HG03060 (cell line): ENCODE results near the gene NUPR2.
"Not testable (repeated sequence)": the region's sequence is repeated elsewhere in the genome, so short reads cannot be mapped to it uniquely, and the experiment has no call there.

Source experiments
- ATAC-seq: cut with Tn5 transposase; IDR thresholded peaks from one replicate; pipeline ENCODE4 v1.9.1; 2021; ENCODE audit warnings: low read depth, moderate number of reproducible peaks; ENCODE audit not compliant: unreplicated experiment

NUPR2 gene, protein sequence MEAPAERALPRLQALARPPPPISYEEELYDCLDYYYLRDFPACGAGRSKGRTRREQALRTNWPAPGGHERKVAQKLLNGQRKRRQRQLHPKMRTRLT

DNA sequence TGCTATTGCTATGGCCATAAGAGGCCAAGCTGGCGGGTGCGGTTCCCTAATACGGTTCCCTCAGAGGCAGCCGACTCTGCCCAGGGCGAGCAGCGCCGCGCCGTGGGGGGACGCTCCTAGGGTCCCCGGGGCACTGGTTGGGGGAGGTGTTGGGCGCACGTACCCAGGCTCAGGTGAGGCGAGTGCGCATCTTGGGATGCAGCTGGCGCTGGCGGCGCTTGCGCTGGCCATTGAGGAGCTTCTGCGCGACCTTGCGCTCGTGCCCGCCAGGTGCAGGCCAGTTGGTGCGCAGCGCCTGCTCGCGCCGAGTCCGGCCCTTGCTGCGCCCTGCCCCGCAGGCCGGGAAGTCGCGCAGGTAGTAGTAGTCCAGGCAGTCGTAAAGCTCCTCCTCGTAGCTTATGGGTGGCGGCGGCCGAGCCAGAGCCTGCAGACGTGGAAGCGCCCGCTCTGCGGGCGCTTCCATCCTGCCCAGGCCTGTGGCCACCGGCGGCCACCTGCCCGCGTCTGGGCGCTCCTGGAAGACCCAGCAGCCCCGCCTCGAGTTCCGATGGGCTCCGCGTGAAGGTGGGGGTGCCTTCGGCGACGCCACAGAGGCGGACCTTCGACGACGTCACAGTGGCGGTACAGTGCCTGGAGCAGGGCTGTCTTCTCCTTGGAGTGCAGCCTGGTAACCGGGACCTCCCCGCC lies at the start of gene NUPR2:
Gene NUPR2, minus strand, starts transcription at position 566 of the 687 bp plus-strand sequence. Its CDS starts 103 bp downstream, at position 463.
- ATAC-seq, result no peak

DNA sequence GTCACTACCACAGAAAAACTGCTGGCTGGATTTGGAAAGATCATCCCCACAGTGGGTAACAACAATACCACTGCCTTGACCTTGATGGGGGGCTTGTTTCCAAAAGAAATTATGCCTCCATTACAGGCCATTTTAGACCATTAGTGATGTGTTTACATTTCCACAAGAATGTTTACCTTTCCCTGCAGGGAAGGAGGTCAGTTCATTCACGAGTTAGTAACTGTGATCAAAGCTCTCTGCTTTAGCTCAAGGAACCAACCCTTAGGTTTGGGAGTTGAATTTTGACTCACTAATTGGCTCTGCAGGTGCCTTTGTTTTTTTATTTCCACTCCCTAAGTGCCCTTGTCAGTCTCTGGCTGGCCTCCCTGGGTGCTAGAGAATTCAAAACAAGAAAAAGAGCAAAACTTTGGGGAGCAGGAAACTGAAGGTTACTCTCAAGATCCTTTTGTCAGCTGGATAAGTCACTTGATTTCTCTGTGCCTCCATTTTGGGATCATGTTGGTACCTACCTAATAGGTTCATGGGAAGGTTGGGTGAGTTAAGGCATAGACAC lies 41.1 kb upstream of the NUPR2 start:
- ATAC-seq, result no peak

DNA sequence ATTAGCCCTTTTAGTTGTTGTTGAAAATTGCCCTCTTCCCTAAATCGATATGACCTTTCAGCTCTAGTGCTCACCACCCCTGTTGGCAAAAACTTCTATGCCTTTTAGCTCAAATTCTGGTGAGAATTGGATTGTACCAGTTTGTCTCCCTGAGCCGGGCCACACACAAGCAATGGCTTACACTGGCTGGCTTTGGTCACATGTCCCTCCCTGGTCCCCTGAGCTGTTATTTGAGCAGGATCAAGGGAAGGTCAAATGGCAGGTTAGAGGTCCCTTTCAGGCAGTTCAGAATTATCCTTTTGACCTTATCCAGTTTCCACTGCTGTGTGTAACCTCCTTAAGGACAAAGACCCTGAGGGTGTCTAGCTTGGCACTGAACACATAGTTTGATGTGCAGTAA lies 14.8 kb upstream of the NUPR2 start:
- ATAC-seq, result not testable (repeated sequence)

DNA sequence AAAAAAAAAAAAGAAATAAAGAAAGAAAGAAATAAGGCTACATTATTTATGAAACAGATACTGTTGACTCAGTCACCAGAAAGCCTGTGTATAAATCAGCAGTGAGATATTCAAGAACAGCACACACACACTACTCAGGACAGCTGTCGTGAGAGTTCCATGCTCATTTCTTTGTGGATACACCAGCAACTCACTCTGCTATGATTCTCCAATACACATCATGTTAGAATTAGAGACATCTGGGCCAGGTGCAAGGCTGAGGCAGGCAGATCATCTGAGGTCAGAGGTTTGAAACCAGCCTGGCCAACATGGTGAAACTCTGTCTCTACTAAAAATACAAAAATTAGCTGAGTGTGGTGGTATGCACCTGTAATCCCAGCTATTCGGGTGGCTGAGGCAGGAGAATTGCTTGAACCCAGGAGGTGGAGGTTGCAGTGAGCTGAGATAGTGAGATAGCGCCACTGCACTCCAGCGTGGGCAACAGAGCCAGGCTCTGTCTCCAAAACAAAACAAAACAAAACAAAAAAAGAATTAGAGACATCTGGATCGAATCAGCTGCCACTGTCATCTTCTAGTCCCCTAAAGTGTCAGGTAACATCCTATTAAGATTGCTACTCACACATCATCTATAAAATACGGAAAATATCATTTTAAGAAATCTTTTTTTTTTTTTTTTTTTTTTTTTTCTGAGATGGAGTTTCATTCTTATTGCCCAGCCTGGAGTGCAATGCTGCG lies 11.2 kb upstream of the NUPR2 start:
- no peak for ATAC-seq

DNA sequence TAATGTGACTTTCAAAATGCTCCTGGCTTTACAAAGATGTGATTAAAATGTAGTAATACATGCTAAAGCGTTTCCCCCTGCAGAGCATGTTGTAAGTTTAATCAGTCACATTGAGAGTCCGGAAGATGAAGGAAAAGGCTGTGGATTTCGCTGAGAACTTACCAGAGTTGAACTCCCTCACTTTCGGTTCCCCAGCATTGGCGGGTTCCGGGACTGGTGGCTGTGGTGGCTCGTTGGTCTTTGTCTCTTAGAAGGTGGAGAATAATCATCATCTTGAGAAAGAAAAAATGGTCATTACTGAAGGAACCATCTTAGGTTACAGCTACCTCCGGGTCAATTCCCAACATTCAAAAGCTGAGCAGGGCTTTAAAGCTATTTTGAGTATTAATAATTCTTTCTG lies 9.6 kb upstream of the NUPR2 start:
- ATAC-seq, result no peak

DNA sequence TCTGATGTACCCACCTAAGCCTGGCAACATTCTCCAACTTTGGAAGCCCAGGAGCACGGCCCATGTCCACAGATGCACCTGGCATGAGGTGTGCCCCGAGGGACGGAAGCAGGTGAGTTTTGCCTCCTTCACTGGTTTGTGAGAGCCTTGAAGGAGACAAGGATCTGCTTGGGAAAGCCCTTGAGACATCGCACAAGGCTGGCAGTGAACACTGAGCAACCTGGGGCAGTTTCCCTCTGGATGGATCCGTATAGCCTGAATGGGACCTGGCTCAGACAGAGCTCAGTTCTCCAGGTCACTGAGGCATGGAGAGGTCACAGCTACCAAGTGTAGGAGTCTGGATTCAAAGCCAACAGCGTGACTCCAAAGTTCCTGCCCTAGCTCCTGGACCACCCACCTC lies 8.8 kb upstream of the NUPR2 start:
- no peak for ATAC-seq

DNA sequence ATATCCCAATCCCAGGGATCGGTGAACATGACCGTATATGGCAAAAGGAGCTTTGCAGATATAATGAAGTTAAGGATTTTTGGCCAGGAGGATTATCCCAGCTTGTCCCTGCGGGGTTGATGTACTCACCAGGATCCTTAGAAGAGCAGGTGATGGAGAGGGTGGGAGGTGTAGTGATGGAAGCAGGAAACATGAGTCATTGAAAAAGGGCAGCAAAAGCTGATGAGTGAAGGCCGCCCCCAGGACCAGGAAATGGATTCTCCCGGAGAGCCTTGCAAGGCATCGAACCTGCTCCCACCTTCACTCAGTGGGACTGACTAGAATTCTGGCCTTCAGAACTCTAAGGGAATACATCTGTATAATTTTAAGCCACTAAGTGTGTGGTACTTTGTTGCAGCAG lies 5.2 kb upstream of the NUPR2 start:
- no peak for ATAC-seq

DNA sequence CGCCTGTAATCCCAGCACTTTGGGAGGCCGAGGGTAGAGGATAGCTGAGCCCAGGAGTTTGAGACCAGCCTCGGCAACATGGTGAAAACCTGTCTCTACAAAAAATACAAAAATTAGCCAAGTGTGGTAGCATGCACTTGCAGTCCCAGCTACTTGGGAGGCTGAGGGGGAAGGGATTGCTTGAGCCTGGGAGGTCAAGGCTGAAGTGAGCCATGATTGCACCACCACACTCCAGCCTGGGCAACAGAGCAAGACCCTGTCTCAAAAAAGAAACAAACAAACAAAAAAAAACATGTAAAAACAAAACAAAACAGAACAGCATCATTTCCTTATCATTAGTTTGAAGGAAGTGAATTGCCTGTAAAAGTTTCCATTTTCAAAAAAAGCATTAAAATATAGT lies 4.0 kb downstream of the NUPR2 start:
- not testable (repeated sequence) for ATAC-seq

DNA sequence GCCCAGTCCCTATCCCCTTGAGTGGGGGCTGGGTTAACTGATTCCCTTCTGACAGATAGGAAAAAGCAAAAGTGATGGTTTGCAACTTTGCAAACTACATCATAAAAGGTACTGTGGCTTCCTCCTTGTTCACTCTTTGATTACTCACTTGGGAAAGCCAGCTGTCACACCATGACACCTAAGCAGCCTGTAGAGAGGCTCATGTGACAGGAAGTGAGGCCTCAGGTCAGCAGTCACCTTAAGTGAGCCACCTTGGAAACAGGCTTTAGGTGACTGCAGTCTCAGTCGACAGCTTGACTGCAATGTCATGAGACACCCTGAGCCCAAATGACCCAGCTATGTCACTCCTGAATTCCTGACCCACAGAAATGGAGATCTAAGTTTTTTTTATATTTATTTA lies 5.6 kb downstream of the NUPR2 start:
- ATAC-seq, result no peak

DNA sequence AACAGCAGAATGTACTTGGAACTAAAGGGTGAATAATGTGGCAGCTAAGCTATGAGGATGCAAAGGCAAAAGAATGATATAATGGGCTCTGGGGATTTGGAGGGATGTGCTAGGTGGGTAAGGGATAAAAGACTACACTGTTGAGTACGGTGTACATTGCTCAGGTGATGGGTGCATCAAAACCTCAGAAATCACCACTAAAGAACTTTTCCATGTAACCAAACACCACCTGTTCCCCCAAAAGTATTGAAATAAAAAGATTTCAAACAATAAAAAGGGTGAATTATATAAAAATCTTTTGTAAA lies 8.3 kb downstream of the NUPR2 start:
- no peak for ATAC-seq

DNA sequence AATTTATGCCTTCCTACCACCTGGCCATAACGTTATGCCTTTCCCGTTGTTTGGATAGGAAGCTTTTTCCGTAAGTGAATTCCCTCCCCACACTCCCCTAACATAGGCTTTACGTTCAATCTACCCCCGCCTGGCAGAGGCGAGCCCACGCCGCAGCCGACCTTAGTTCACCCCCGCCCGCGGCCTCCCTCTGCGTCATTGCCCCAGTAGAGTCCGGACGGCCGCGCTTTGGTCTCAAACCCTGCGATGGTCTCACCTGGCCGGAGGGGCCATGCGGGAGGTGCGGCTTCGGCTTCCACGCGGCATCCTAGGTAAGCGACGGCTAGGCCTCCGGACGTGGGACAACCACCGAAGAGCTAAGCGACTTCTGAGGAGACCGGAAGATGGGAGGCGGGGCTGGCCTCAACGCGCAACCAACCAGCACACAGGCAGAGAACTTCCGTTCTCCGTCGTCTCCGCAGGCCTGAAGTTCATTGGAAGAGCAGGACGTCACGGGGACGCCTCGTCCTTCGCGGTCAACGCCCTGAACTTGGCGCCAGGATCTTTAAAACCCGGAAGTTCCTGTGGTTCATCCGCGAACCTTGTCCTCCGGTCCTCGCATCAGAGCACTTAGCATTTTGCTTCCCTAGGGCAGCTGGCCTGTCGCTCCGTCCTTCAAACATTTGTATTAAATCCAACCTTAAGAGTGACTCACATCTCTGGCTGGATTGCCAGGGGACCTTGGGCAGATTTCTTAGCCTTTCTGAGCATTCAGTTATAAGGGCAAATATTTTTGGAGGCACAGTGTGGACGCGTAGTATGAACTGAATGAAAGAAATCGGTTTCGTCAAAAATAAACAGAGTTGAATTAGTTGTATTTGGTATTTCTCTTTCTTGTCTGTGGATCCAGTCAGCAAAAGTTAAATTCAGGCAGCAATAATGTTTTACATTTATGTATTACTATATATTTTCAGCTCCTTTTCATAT lies 9.8 kb downstream of the NUPR2 start, which contains the start of gene CHCHD2:
Gene CHCHD2, minus strand, starts transcription at position 369 of the 966 bp plus-strand sequence. Its CDS starts 63 bp downstream, at position 306.
- ATAC-seq, result peak; percentile 99

DNA sequence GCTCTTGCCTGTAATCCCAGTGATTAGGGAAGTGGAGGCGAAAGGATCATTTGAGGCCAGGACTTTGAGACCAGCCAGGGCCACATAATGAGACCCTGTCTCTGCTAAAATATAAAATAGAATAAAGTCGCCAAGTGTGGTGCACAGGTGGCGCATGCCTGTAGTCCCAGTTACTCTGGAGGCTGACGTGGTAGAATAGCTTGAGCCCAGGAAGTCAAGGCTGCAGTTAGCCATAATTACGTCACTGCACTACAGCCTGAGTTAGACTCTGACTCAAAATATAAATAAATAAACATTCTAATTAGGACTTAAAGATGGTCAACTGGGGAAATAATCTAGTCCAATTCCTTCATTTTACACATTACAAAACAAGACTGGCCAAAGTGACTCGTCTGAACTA lies 10.7 kb downstream of the NUPR2 start:
- ATAC-seq, result no peak

DNA sequence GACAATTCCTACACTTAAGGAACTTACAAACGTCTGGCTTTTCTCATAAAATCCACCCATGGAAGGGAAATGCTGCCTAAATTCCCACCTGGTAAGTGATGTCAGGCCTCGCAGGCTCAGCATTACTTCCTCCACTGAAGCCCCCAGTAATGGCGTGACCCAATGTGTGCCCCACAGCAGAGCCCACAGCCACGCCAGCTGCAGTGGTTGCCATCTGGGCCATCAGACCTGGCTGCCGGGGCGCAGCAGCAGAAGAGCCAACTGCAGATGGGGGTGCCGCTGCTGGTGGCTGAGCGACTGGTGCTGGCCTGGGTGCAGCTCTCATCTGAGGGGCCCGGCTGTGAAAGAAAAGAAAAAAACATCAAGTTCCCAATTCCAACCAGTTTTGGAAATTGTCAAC lies 12.1 kb downstream of the NUPR2 start:
- not testable (repeated sequence) for ATAC-seq

DNA sequence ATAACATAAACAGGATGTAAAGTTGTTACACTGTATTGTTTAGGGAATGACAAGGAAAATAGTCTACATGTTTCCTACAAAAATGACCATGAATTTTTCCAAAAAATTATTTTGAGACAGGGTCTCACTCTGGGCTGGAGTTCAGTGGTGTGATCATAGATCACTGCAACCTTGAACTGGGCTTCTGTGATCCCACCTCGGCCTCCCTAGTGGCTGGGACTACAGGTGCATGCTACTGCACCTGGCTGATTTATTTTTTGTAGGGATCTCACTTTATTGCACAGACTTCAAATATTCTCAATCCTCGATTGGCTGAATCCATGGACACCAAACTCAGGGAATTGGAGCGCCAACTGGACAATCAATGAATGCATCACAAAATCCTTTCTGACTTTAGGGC lies 16.6 kb downstream of the NUPR2 start:
- no peak for ATAC-seq

DNA sequence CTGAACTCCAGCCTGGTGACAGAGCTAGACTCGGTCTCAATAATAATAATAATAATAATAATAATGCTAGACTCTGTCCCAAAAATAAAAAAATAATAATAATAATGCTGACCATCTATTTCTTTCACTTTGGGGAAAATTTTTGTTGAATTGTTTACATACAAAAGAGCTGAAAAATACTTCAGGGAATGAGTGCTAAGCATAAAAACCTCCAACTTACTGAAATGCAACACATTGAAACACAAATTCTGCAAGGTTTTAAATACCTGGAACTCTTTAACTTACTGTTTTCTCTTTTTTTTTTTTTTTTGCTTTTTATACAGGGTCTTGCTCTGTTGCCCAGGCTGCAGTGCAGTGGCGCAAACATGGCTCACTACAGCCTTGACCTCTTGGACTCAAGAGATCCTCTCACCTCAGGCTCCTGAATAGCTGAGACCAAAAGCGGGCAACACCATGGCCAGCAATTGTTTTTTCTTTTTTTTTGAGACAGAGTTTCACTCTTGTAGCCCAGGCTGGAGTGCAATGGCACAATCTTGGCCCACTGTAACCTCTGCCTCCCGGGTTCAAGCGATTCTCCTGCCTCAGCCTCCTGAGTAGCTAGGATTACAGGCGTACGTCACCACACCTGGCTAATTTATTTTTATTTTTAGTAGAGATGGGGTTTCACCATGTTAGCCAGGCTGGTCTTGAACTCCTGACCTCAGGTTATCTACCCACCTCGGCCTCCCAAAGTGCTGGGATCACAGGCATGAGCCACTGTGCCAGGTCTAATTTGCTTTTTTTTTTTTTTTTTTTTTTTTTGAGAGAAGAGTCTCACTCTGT lies 17.8 kb downstream of the NUPR2 start:
- ATAC-seq, result not testable (repeated sequence)

DNA sequence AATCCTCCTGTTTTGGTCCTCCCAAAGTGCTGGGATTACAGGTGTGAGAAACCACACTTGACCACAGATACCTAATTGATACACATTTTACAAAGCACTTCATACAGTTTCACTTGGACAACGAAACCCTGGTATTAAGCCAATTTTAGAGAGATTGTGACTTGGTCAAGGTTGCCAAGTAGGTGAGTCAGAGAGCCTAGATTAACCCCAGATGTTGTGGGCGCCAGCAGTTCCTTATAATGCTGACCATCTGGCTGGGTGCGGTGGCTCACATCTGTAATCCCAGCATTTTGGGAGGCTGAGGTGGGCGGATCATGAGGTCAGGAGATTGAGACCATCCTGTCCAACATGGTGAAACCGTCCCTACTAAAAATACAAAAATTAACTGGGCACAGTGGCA lies 18.5 kb downstream of the NUPR2 start:
- ATAC-seq, result no peak

DNA sequence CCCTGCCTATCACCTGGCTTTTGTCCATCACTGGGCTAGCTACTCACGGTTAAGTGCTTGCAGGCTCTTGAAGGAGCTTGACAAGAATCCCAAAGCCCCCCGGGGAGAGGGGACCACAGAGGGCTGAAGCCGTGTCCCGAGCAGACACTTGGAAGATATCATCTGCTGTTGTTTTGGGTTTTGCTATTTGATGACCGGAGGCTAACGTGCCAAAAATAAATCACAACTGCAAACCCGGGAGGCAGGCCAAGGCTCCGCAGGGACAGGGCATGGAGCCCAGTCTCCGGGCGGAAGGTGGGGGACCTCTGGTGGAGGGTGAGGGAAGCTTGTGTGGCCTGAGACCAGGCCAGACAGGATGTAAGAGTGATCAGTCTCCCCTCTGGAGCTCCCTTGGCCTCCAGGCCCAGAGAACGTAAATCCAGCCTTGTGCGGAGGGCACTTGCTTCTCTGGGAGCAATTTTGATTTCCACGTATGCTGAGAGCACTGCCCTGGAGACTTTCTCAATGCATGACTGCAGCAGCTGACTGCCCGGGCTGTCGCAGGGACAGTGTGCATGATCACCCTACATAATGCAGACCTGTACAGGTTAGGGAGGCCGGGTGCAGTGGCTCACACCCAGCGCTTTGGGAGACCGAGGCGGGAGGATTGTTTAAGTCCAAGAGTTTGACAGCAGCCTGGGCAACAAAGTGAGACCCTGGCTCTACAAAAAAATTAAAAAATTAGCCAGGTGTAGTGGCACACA lies 23.3 kb downstream of the NUPR2 start, which contains the start of gene PHKG1:
Gene PHKG1, minus strand, starts transcription at position 164 of the 743 bp plus-strand sequence. CDS start 4,011 bp downstream, outside the sequence.
- no peak for ATAC-seq

DNA sequence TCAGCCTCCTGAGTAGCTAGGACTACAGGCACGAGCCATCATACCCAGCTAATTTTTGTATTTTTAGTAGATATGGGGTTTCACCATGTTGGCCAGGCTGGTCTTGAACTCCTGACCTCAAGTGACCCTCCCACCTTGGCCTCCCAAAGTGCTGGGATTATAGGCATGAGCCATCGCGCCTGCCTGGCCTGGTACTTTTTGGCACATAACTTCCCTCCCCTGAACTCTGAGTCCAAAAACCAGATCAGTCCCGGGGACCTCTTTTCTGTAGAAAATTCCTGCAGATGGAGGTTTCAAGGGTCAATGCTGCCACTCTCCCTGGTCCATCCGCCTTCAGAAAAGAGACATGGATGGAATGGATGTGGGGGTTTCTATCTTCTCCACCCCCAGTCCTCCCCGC lies 23.8 kb downstream of the NUPR2 start:
- ATAC-seq, result not testable (repeated sequence)

DNA sequence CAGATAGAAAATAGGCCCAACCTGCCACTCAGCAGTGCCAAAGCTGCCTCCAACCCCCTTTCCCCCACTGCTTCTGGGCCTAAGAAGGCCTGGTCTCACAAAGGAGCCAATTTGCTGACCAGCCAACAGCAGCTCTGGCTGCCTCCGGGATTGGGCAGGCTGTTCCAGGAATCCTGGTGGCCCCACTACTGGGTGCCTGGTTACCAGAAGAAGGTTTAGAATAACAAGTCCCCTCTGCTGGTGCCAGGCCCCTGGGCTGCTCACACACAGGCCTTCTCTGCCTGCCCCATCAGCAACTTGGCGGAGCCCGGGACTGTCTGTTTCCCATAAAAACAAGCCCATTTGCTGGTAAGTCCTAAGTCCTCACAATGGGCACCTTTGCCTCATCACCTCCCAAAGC lies 24.6 kb downstream of the NUPR2 start:
- ATAC-seq, result no peak
